HFFc6 (cell line): Measurements from ENCODE around the gene SMG1. TPM values are rescaled to one million over a fixed set of nuclear protein-coding genes. Genes with fewer than 3 reads are reported as not detected.
"Not testable (repeated sequence)": the region's sequence is repeated elsewhere in the genome, so short reads cannot be mapped to it uniquely, and the experiment has no call there.

Experiments
- DNase-seq: peaks from one replicate; pipeline ENCODE4 v3.0.0-alpha.2; 2018
- H3K27ac Mint-ChIP-seq: 2 replicates; pipeline ENCODE4 v1.8.0; 2020; ENCODE audit warnings: mild to moderate bottlenecking, mixed read lengths
- H3K27me3 Mint-ChIP-seq: 2 replicates; pipeline ENCODE4 v1.8.0; 2021; ENCODE audit warnings: mild to moderate bottlenecking, moderate library complexity, mixed read lengths; ENCODE audit not compliant: insufficient read depth
- H3K36me3 Mint-ChIP-seq: 2 replicates; pipeline ENCODE4 v1.8.0; 2021; ENCODE audit warnings: low read depth, mixed read lengths
- H3K4me1 Mint-ChIP-seq: 2 replicates; pipeline ENCODE4 v1.8.0; 2020; ENCODE audit warnings: low read depth, mixed read lengths
- H3K4me3 Mint-ChIP-seq: 2 replicates; pipeline ENCODE4 v1.8.0; 2020; ENCODE audit warnings: mild to moderate bottlenecking, moderate library complexity, mixed read lengths
- H3K9me3 Mint-ChIP-seq: 2 replicates; pipeline ENCODE4 v1.8.0; 2020; ENCODE audit warnings: mild to moderate bottlenecking, mixed read lengths
- long read RNA-seq: library from polyadenylated mRNA; unstranded; transcript quantifications from one replicate; pipeline ENCODE4 v2.0.0, GENCODE V29; 2019
- total RNA-seq, 6 experiments: library from RNA; stranded (reverse); fragmentation: NEBNext Ultra II Directional; extraction: Animal tissue kit (Norgen Biotek cat#: 25700); gene quantifications; 2 replicates in 1 of 6; 3 replicates in 5 of 6; pipeline ENCODE4 v1.2.3, GENCODE V29; 2021
- TF ChIP-seq, protein P1 (sequence below): fragments of 200-600 bp; sonication (generic); IDR thresholded peaks from 2 replicates; pipeline ENCODE4 v1.5.0; 2021; ENCODE audit warnings: antibody characterized with exemption, mild to moderate bottlenecking

Gene SMG1
- 10 to 100 TPM; 31.3 to 43.0 (median 35.4) TPM for total RNA-seq
- long read RNA-seq, partial matches to known transcripts, result 4 of 13 reads
- long read RNA-seq, other reads (novel, unspliced or antisense), result 9 of 13 reads

DNA sequence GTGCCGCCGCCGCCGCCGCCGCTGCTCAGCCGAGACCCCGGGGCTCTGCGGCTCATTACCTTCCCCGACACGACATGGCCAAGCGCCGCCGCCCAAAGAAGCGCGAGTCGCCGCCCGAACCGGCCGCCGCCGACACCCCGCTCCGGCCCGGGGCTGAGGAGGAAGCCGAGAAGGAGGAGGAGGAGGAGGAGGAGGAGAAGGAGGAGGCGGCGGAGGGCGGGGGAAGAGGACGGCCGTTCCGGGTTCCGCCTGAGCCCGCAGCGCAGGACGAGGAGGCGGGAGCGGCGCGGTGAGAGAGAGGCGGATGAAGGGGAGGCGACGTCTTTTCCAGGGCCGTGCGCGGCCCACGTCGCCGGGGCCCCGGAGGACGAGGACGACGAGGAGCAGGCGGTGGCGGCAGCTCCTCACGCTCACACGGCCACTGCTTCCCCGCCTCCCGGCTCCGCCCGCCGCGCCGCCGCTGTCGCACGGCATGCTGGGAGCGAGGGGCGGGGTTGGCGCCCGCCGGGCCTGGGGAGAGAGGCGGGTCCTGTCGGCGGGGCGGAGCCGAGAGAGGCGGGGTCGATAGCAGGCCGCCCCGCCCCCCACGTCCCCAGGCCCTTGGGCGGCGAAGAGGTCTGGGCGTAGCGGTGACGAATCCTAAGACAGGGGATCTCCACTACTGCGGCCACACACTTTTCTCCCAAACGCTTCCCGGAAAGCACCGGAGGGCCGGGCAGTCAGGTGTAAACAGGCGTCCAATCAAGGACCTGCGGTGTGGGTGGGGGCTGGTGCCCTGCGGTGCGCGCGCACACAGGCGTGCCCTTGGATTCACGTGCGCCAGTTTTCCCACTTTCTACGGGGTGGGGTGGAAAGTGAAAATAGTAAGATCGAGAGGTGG is at the start of gene SMG1:
SMG1 (minus strand) TSS at position 423 of the 880 bp plus-strand sequence; CDS start at position 56, 367 bp downstream.
- not testable (repeated sequence) for H3K36me3 Mint-ChIP-seq, H3K9me3 Mint-ChIP-seq
- peaks cover 27% of the 10 kb centered on the region for H3K4me1 Mint-ChIP-seq

DNA sequence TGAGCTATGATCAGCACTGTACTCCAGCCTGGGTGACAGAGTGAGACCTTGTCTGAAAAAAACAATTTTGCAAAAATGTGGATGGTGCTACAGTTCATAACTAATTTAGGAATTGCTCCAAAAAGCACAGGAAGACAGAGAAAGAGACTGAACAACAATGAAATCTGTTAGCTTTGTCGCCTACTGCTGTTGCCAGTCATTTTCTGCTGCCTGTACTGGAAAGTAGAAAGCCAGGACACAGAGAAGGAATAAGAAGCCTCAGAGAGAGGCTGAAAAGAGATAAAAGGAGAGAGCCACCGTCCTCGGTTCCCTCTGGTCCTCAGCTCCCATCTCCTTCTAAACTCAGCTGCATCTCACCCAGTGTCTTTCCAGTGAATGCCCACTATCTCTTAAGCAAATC is 48.9 kb upstream of the SMG1 start:
- H3K9me3 Mint-ChIP-seq, result no peaks in the 10 kb centered on the region
- H3K27ac Mint-ChIP-seq, result no peak overlapping the region
- TF ChIP-seq, protein P1, sequence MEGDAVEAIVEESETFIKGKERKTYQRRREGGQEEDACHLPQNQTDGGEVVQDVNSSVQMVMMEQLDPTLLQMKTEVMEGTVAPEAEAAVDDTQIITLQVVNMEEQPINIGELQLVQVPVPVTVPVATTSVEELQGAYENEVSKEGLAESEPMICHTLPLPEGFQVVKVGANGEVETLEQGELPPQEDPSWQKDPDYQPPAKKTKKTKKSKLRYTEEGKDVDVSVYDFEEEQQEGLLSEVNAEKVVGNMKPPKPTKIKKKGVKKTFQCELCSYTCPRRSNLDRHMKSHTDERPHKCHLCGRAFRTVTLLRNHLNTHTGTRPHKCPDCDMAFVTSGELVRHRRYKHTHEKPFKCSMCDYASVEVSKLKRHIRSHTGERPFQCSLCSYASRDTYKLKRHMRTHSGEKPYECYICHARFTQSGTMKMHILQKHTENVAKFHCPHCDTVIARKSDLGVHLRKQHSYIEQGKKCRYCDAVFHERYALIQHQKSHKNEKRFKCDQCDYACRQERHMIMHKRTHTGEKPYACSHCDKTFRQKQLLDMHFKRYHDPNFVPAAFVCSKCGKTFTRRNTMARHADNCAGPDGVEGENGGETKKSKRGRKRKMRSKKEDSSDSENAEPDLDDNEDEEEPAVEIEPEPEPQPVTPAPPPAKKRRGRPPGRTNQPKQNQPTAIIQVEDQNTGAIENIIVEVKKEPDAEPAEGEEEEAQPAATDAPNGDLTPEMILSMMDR, result no peak
- no peaks in the 10 kb centered on the region for H3K36me3 Mint-ChIP-seq
- DNase-seq, result no peak
- H3K27me3 Mint-ChIP-seq, result peaks cover 32% of the 10 kb centered on the region
- H3K4me1 Mint-ChIP-seq, result no peaks in the 10 kb centered on the region
- no peak overlapping the region for H3K4me3 Mint-ChIP-seq

More for the DNA sequence above, at the start of gene SMG1:
- Mint-ChIP-seq H3K4me3 (peak within 1 kb of the TSS; percentile 96), H3K27ac (peak within 1 kb of the TSS; percentile 90)
- H3K27me3 Mint-ChIP-seq, result not testable (repeated sequence)
- peak; percentile 96 for DNase-seq

DNA sequence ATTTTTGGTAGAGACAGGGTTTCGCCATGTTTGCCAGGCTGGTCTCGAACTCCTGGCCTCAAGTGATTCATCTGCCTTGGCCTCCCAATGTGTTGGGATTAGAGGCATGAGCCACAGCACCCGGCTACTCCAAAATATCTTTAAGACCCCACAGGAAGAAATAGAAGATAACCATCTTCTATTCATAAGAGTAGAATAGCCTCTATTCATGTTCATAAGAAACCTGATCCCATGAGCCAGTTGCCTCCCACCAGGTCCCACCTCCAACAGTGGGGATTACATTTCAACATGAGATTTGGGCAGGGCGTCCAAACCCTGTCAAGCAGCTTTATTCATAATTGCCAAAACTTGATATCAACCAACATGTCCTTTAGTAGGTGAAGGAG is 43.6 kb upstream of the SMG1 start:
- no peaks in the 10 kb centered on the region for H3K9me3 Mint-ChIP-seq
- H3K36me3 Mint-ChIP-seq, result no peaks in the 10 kb centered on the region
- peaks cover 13% of the 10 kb centered on the region for H3K4me1 Mint-ChIP-seq
- H3K27ac Mint-ChIP-seq, result no peak overlapping the region
- no peak overlapping the region for H3K4me3 Mint-ChIP-seq
- peaks cover 16% of the 10 kb centered on the region for H3K27me3 Mint-ChIP-seq
- DNase-seq, result no peak
- TF ChIP-seq, protein P1, result no peak

DNA sequence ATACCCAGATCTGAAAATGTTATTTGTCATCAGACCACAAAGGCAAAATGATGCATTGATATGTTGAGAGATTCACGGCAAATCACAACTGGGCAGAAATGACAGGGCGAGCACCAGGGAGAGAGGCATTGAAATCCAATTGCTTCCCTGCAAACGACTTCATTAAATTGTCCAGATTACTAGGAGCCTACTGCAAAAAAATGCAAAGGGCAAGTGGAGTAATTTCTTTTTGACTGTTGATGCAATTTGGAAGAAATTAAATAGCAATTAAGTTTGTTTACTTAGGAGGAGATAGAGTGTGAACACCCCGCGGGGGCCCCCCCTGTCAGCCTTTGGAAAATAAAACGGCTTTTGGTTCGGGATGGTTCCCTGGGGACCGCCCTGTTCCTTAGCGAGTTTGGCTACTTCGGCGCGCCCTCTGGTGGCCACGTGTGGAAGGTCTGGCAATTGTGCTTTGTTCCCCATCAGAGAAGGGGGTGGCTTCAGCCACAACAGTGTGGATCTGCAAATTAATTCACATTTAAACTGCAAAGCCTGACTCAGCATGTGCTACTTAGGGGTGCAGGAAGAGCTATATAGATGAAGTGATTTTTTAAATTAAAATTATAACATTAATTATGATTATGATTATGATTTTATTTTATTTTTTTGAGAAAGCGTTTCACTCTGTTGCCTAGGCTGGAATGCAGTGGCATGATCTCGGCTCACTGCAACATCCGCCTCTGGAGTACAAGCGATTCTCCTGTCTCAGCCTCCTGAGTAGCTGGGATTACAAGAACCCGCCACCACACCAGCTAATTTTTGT is 43.0 kb upstream of the SMG1 start:
- peak; percentile 58 for DNase-seq
- H3K27ac Mint-ChIP-seq, result no peak overlapping the region
- H3K9me3 Mint-ChIP-seq, result no peaks in the 10 kb centered on the region
- no peaks in the 10 kb centered on the region for H3K36me3 Mint-ChIP-seq
- TF ChIP-seq, protein P1, result peak; percentile 99
- H3K4me3 Mint-ChIP-seq, result peak overlapping the region; percentile 70
- H3K27me3 Mint-ChIP-seq, result peaks cover 15% of the 10 kb centered on the region
- peaks cover 13% of the 10 kb centered on the region for H3K4me1 Mint-ChIP-seq

DNA sequence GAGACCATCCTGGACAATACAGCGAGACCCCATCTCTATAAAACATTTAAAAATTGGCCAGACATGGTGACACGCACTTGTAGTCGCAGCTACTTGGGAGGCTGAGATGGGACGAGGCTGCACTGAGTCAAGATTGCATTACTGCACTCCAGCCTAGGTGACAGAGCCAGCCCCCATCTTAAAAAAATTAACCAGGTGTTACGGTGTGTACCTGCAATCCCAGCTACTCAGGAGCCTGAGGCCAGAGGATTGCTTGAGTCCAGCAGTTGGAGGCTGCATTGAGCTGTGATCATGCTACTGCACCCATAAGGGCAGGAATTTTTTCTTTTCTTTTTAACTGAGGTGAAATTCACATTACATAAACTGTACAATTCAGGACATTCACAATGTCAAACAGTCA is 40.6 kb upstream of the SMG1 start:
- H3K4me3 Mint-ChIP-seq, result no peak overlapping the region
- H3K9me3 Mint-ChIP-seq, result no peaks in the 10 kb centered on the region
- TF ChIP-seq, protein P1, result no peak
- no peaks in the 10 kb centered on the region for H3K36me3 Mint-ChIP-seq
- peaks cover 21% of the 10 kb centered on the region for H3K4me1 Mint-ChIP-seq
- H3K27ac Mint-ChIP-seq, result no peak overlapping the region
- DNase-seq, result no peak
- H3K27me3 Mint-ChIP-seq, result peaks cover 9% of the 10 kb centered on the region
